ENCODE results near the gene UGT1A7.

Gene UGT1A7

DNA sequence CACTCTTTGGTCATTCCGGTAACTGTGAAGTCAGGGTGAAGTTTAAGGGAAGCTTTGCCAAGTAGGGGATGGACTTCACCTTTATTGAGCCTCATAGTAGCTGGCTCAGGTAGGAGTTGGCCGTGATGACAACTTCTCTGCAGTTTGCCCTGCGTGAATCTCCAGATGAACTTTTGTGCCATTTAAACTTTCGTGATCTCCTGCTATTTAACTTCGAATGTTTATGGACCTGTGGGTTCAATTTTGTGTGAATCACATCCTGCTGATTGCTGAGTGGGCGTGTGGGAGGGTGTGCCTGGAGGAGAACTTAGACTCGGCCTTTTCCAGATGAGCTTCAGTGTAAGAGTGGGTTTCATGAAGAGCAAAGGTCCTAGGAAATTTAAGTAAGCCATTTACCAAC is 82.6 kb downstream of the UGT1A7 start:
- Histone ChIP-seq H3K4me2 (ENCODE audit: low read length) (no peak overlapping the region), H3K79me2 (ENCODE audit: control insufficient read depth, low read length) (no peaks in the 10 kb centered on the region), H4K20me1 (ENCODE audit: control insufficient read depth, insufficient read depth, low read depth, low read length) (no peaks in the 10 kb centered on the region), H3K27ac (ENCODE audit: low read depth, low read length) (no peak overlapping the region), H3K4me3 (ENCODE audit: low read length) (no peak overlapping the region), H3K9me2 (replicated peaks; ENCODE audit: control insufficient read depth, low read length) (no peaks in the 10 kb centered on the region), H3K9me3 (ENCODE audit: control insufficient read depth, insufficient read depth, low read length) (no peaks in the 10 kb centered on the region), H3F3A (ENCODE audit: control insufficient read depth, insufficient read depth) (no peaks in the 10 kb centered on the region), H3K4me1 (ENCODE audit: control insufficient read depth, low read length) (no peaks in the 10 kb centered on the region), H3K36me3 (ENCODE audit: control insufficient read depth, low read length) (no peaks in the 10 kb centered on the region), H3K27me3 (ENCODE audit: control insufficient read depth, low read length) (peaks cover 6% of the 10 kb centered on the region)
- TF ChIP-seq EZH2phosphoT487 (IDR thresholded peaks at IDR 0.05; ENCODE audit: borderline replicate concordance, low read length) = no peak
- TF ChIP-seq, protein P1, sequence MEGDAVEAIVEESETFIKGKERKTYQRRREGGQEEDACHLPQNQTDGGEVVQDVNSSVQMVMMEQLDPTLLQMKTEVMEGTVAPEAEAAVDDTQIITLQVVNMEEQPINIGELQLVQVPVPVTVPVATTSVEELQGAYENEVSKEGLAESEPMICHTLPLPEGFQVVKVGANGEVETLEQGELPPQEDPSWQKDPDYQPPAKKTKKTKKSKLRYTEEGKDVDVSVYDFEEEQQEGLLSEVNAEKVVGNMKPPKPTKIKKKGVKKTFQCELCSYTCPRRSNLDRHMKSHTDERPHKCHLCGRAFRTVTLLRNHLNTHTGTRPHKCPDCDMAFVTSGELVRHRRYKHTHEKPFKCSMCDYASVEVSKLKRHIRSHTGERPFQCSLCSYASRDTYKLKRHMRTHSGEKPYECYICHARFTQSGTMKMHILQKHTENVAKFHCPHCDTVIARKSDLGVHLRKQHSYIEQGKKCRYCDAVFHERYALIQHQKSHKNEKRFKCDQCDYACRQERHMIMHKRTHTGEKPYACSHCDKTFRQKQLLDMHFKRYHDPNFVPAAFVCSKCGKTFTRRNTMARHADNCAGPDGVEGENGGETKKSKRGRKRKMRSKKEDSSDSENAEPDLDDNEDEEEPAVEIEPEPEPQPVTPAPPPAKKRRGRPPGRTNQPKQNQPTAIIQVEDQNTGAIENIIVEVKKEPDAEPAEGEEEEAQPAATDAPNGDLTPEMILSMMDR (IDR thresholded peaks at IDR 0.05; ENCODE audit: low read depth, low read length, poor library complexity, severe bottlenecking) = no peak

DNA sequence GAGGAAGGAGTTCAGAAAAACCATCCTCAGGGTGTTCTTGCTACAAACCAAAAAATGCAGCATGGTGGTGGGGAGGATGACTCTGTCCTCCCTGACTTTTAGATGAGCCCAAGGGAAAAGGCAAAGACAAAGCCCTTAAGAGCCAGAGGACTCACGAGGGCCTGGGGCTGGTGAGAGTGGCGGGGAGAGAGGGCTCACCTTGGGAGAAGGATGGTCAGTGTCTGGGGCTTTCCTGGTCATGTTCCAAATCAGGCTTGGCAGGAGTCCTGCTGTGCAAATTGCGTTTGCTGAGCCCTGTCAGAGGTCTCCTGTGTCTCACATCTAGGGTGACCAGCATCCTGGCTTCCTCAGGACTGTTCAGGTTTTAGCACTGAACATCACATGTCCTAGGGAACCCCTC is 83.1 kb downstream of the UGT1A7 start:
- H3K9me3 ChIP-seq (ENCODE audit: control insufficient read depth, insufficient read depth, low read length) = no peaks in the 10 kb centered on the region
- H3F3A ChIP-seq (ENCODE audit: control insufficient read depth, insufficient read depth) = no peaks in the 10 kb centered on the region
- TF ChIP-seq, protein P1 (IDR thresholded peaks at IDR 0.05; ENCODE audit: low read depth, low read length, poor library complexity, severe bottlenecking) = no peak
- TF ChIP-seq EZH2phosphoT487 (IDR thresholded peaks at IDR 0.05; ENCODE audit: borderline replicate concordance, low read length) = no peak
- no peaks in the 10 kb centered on the region for H3K36me3 ChIP-seq (ENCODE audit: control insufficient read depth, low read length)
- no peaks in the 10 kb centered on the region for H4K20me1 ChIP-seq (ENCODE audit: control insufficient read depth, insufficient read depth, low read depth, low read length)
- no peaks in the 10 kb centered on the region for H3K4me1 ChIP-seq (ENCODE audit: control insufficient read depth, low read length)
- peaks cover 6% of the 10 kb centered on the region for H3K27me3 ChIP-seq (ENCODE audit: control insufficient read depth, low read length)
- no peak overlapping the region for H3K4me2 ChIP-seq (ENCODE audit: low read length)
- H3K27ac ChIP-seq (ENCODE audit: low read depth, low read length) = no peak overlapping the region
- H3K79me2 ChIP-seq (ENCODE audit: control insufficient read depth, low read length) = no peaks in the 10 kb centered on the region
- no peaks in the 10 kb centered on the region for H3K9me2 ChIP-seq (replicated peaks; ENCODE audit: control insufficient read depth, low read length)
- no peak overlapping the region for H3K4me3 ChIP-seq (ENCODE audit: low read length)

DNA sequence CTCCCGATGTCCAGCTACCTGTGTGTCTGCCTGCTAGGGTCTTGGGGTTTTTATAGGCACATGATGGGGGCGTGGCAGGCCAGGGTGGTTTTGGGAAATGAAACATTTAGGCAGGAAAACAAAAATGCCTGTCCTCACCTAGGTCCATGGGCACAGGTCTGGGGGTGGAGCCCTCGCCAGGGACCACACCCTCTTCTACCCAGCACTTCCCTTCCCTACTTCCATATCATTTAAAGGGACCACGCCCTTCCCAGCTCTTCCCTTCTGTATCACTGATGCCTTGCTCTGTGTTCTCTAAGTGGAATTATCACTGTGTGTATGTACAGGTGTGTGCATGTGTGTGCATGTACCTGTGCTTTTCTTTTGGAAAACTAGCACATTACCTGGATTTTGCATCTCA is 84.7 kb downstream of the UGT1A7 start:
- Histone ChIP-seq H3K79me2 (ENCODE audit: control insufficient read depth, low read length) (no peaks in the 10 kb centered on the region), H3K36me3 (ENCODE audit: control insufficient read depth, low read length) (no peaks in the 10 kb centered on the region), H3K27me3 (ENCODE audit: control insufficient read depth, low read length) (peaks cover 6% of the 10 kb centered on the region), H3K9me2 (replicated peaks; ENCODE audit: control insufficient read depth, low read length) (no peaks in the 10 kb centered on the region), H3F3A (ENCODE audit: control insufficient read depth, insufficient read depth) (no peaks in the 10 kb centered on the region), H3K27ac (ENCODE audit: low read depth, low read length) (no peak overlapping the region), H3K9me3 (ENCODE audit: control insufficient read depth, insufficient read depth, low read length) (no peaks in the 10 kb centered on the region), H3K4me1 (ENCODE audit: control insufficient read depth, low read length) (no peaks in the 10 kb centered on the region), H3K4me3 (ENCODE audit: low read length) (no peak overlapping the region), H3K4me2 (ENCODE audit: low read length) (no peak overlapping the region), H4K20me1 (ENCODE audit: control insufficient read depth, insufficient read depth, low read depth, low read length) (no peaks in the 10 kb centered on the region)
- TF ChIP-seq, protein P1 (IDR thresholded peaks at IDR 0.05; ENCODE audit: low read depth, low read length, poor library complexity, severe bottlenecking) = no peak
- no peak for TF ChIP-seq EZH2phosphoT487 (IDR thresholded peaks at IDR 0.05; ENCODE audit: borderline replicate concordance, low read length)

DNA sequence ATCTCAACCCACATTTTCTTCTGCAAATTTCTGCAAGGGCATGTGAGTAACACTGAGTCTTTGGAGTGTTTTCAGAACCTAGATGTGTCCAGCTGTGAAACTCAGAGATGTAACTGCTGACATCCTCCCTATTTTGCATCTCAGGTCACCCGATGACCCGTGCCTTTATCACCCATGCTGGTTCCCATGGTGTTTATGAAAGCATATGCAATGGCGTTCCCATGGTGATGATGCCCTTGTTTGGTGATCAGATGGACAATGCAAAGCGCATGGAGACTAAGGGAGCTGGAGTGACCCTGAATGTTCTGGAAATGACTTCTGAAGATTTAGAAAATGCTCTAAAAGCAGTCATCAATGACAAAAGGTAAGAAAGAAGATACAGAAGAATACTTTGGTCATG is 86.4 kb downstream of the UGT1A7 start:
- Histone ChIP-seq H3K4me1 (ENCODE audit: control insufficient read depth, low read length) (no peaks in the 10 kb centered on the region), H4K20me1 (ENCODE audit: control insufficient read depth, insufficient read depth, low read depth, low read length) (no peaks in the 10 kb centered on the region), H3K9me2 (replicated peaks; ENCODE audit: control insufficient read depth, low read length) (no peaks in the 10 kb centered on the region), H3K27me3 (ENCODE audit: control insufficient read depth, low read length) (peaks cover 5% of the 10 kb centered on the region), H3F3A (ENCODE audit: control insufficient read depth, insufficient read depth) (no peaks in the 10 kb centered on the region), H3K27ac (ENCODE audit: low read depth, low read length) (no peak overlapping the region), H3K4me2 (ENCODE audit: low read length) (no peak overlapping the region), H3K9me3 (ENCODE audit: control insufficient read depth, insufficient read depth, low read length) (no peaks in the 10 kb centered on the region), H3K4me3 (ENCODE audit: low read length) (no peak overlapping the region), H3K79me2 (ENCODE audit: control insufficient read depth, low read length) (no peaks in the 10 kb centered on the region), H3K36me3 (ENCODE audit: control insufficient read depth, low read length) (no peaks in the 10 kb centered on the region)
- TF ChIP-seq EZH2phosphoT487 (IDR thresholded peaks at IDR 0.05; ENCODE audit: borderline replicate concordance, low read length) = no peak
- TF ChIP-seq, protein P1 (IDR thresholded peaks at IDR 0.05; ENCODE audit: low read depth, low read length, poor library complexity, severe bottlenecking) = no peak

Data from DOHH2 (cell line).